OCI-LY3 (cell line): ENCODE measurements around the gene ISLR.
A peak's percentile ranks its signal among the peaks of the same experiment; 100 is the strongest.
"Not testable (repeated sequence)": the region's sequence is repeated elsewhere in the genome, so short reads cannot be mapped to it uniquely, and the experiment has no call there.

Experiments used
- H2AFZ ChIP-seq: fragments of 200-600, 300-600 bp; shearing (Covaris generic); 2 replicates; pipeline ENCODE4 v1.6.0; 2014; ENCODE audit warnings: antibody characterized with exemption, low read depth, low read length
- H3K27ac ChIP-seq: fragments of 200-600, 300-600 bp; sonication (generic); 2 replicates; pipeline ENCODE4 v1.5.1; 2014; ENCODE audit warnings: mild to moderate bottlenecking, low read length, moderate library complexity, mixed read lengths
- H3K27me3 ChIP-seq: fragments of 200-600, 300-600 bp; sonication (generic); 2 replicates; pipeline ENCODE4 v1.6.1; 2014; ENCODE audit warnings: low read depth, low read length, mixed read lengths
- H3K36me3 ChIP-seq: fragments of 200-600, 300-600 bp; sonication (generic); replicated peaks from 2 replicates; pipeline ENCODE3; 2014; ENCODE audit warnings: low read depth, low read length, mixed read lengths
- H3K4me1 ChIP-seq: fragments of 300-600, 200-600 bp; sonication (generic); 2 replicates; pipeline ENCODE4 v1.6.1; 2014; ENCODE audit warnings: low read length, mixed read lengths
- H3K4me2 ChIP-seq: fragments of 200-600, 300-600 bp; sonication (generic); 2 replicates; pipeline ENCODE4 v1.6.1; 2014; ENCODE audit warnings: low read length, mixed read lengths
- H3K4me3 ChIP-seq: fragments of 300-600, 200-600 bp; sonication (generic); 2 replicates; pipeline ENCODE4 v1.5.1; 2014; ENCODE audit warnings: antibody characterized with exemption, mild to moderate bottlenecking, low read length, moderate library complexity
- H3K79me2 ChIP-seq: fragments of 300-600, 200-600 bp; shearing (Covaris generic); 2 replicates; pipeline ENCODE4 v1.6.1; 2014; ENCODE audit warnings: mild to moderate bottlenecking, low read length, mixed read lengths
- H3K9ac ChIP-seq: fragments of 300-600, 200-600 bp; shearing (Covaris generic); 2 replicates; pipeline ENCODE4 v1.6.0; 2014; ENCODE audit warnings: mild to moderate bottlenecking, low read length, moderate library complexity
- H3K9me3 ChIP-seq: fragments of 200-600, 300-600 bp; shearing (Covaris generic); 2 replicates; pipeline ENCODE4 v1.6.1; 2014; ENCODE audit warnings: low read length, mixed read lengths; ENCODE audit not compliant: insufficient read depth
- H4K20me1 ChIP-seq: fragments of 200-600, 300-600 bp; sonication (generic); 2 replicates; pipeline ENCODE4 v1.6.1; 2016; ENCODE audit warnings: low read length, mixed read lengths; ENCODE audit not compliant: insufficient read depth
- EZH2phosphoT487 ChIP-seq: fragments of 200-600 bp; shearing (Covaris generic); IDR thresholded peaks from 2 replicates; pipeline ENCODE4 v1.6.1; 2018; ENCODE audit warnings: antibody characterized with exemption, mixed run types, low read depth
- TF ChIP-seq, protein P1 (sequence below): fragments of 200-600, 300-600 bp; sonication (generic); IDR thresholded peaks from 2 replicates; pipeline ENCODE4 v1.5.1; 2014; ENCODE audit warnings: antibody characterized with exemption, low read length, low read depth

ISLR gene

DNA sequence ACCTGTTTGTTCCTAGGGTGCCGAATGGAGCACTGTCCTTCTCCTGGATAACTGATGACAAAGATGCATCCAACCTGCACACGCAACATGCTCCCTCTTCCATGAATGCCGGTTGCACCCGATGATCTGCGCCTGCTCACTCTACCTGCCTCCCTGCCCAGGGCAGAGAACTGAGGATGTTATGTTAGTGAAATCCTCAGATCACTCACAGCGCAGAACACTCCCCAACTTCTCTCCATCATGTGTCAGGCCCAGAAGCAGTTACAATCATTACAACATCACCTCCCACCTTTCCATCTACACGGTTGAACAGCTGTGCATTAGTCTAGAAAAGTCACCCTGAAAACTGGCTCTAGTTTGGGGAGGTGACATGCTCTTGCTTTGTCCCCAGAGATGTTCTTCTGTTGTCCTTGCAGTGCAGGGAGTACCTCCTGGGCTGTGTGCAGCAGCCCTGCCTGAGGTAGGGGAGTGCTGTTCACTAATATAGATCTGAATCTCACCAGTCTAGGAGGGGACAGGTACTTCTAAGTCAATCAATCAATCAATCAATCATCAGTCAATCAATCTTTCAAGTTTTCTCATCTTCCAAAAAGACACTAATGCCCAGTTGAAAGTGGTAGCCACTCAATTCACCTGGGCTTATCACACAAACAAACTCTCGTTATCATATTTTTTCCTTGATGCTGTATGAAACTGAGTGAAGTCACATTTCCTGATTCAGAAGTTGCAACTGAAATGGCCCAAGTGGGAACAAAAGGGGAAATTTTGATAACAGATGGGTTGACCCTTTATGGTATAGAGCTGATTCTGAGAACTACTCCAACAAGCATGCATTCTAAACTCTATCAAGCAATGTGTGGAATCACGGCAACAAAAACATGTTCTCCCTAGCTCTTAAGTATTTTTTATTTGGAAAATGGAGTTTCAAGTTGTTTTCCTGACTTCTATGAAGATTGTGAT is 15.4 kb upstream of the ISLR start:
- Histone ChIP-seq H3K9me3 (no peaks in the 10 kb centered on the region), H3K4me1 (peaks cover 32% of the 10 kb centered on the region), H3K4me3 (peak overlapping the region; percentile 28), H3K27me3 (peaks cover 38% of the 10 kb centered on the region), H3K9ac (no peak overlapping the region), H2AFZ (no peak overlapping the region), H3K4me2 (peak overlapping the region; percentile 59), H3K27ac (no peak overlapping the region), H3K79me2 (no peaks in the 10 kb centered on the region), H3K36me3 (no peaks in the 10 kb centered on the region), H4K20me1 (no peaks in the 10 kb centered on the region)
- no peak for TF ChIP-seq EZH2phosphoT487

DNA sequence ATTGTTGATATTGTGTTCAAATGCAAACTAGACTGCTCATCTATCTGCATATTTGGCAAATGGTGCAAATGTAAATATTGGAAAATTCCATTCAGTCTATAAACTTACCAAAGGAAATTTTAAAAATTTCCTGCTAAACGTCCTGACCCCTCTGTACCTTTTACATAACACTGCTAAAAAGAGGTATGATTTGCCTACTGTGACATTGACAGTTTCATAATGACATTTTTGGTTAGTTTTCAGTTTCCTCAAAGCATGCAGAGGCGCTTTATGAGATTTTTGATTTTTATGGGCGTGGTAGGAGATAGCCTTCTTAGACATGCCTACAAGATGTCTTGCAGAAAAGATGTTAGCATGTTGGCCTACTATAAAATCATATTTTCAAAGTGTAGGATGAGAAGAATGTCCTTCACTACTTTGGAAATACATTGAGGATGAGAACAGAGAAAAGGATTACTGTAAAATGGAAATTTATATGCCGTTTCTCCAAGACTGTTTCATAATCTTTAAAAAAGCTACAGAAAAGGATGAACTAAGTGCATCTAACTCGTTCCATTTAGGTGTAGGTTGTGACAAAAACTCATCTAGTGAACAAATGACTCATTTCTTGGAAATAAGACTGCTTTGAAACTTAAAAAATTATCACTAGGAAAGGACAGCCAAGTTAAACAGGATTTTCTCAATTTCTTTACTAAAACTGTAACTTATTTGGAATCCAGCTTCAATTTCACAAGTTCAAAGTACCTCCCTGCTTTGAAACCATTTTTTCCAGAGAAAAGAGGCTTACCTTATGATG is 14.5 kb upstream of the ISLR start:
- Histone ChIP-seq H3K79me2 (no peaks in the 10 kb centered on the region), H3K4me1 (peaks cover 32% of the 10 kb centered on the region), H3K36me3 (no peaks in the 10 kb centered on the region), H3K4me3 (peak overlapping the region; percentile 28), H3K9me3 (no peaks in the 10 kb centered on the region), H3K27me3 (peaks cover 43% of the 10 kb centered on the region), H3K4me2 (peak overlapping the region; percentile 59), H3K27ac (peak overlapping the region; percentile 4; the same call in 1 of the 2 replicates), H4K20me1 (no peaks in the 10 kb centered on the region), H2AFZ (no peak overlapping the region), H3K9ac (no peak overlapping the region)
- TF ChIP-seq, protein P1, sequence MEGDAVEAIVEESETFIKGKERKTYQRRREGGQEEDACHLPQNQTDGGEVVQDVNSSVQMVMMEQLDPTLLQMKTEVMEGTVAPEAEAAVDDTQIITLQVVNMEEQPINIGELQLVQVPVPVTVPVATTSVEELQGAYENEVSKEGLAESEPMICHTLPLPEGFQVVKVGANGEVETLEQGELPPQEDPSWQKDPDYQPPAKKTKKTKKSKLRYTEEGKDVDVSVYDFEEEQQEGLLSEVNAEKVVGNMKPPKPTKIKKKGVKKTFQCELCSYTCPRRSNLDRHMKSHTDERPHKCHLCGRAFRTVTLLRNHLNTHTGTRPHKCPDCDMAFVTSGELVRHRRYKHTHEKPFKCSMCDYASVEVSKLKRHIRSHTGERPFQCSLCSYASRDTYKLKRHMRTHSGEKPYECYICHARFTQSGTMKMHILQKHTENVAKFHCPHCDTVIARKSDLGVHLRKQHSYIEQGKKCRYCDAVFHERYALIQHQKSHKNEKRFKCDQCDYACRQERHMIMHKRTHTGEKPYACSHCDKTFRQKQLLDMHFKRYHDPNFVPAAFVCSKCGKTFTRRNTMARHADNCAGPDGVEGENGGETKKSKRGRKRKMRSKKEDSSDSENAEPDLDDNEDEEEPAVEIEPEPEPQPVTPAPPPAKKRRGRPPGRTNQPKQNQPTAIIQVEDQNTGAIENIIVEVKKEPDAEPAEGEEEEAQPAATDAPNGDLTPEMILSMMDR = no peak
- TF ChIP-seq EZH2phosphoT487 = no peak

DNA sequence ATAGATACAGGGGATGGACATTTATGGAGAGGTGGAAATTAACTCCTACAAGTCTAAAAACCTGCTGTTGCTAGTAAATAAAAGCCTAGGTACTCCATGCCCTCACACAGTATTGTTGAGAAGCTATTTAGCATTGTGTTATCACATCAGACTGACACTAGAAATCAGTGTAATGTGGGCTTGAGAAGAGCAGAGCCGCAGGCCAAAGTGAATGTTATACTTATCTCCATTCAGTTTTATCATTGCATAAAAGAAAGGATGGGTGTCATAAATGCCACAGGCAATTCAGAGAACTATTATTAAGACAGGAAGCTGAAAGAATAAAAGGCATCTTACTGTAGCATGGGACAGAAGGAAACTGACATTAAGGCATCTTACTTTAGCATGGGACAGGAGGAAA is 13.7 kb upstream of the ISLR start:
- Histone ChIP-seq H3K79me2 (no peaks in the 10 kb centered on the region), H3K9ac (no peak overlapping the region), H3K4me3 (no peak overlapping the region), H3K4me2 (peak overlapping the region; percentile 59), H2AFZ (no peak overlapping the region), H3K36me3 (no peaks in the 10 kb centered on the region), H3K4me1 (peaks cover 32% of the 10 kb centered on the region), H4K20me1 (no peaks in the 10 kb centered on the region), H3K9me3 (no peaks in the 10 kb centered on the region), H3K27ac (no peak overlapping the region), H3K27me3 (peaks cover 40% of the 10 kb centered on the region)
- no peak for TF ChIP-seq EZH2phosphoT487
- TF ChIP-seq, protein P1 = no peak

DNA sequence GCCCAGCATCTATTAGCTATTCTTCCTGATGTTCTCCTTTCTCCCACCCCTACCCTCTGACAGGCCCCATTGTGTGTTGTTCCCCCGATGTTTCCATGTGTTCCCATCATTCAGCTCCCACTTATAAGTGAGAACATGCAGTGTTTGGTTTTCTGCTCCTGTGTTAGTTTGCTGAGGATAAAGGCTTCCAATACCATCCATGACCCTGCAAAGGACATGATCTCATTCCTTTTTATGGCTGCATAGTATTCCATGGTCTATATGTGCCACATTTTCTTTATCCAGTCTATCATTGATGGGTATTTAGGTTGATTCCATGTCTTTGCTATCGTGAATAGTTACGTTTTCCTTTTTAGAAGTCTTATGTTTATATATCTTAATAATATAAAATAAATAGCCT is 13.1 kb upstream of the ISLR start:
- Histone ChIP-seq H3K27me3 (peaks cover 38% of the 10 kb centered on the region), H3K4me1 (peaks cover 32% of the 10 kb centered on the region)
- not testable (repeated sequence) for H3K4me2 ChIP-seq, H3K27ac ChIP-seq, H2AFZ ChIP-seq, H3K9ac ChIP-seq, H3K79me2 ChIP-seq, H3K36me3 ChIP-seq, H4K20me1 ChIP-seq, H3K4me3 ChIP-seq, H3K9me3 ChIP-seq

DNA sequence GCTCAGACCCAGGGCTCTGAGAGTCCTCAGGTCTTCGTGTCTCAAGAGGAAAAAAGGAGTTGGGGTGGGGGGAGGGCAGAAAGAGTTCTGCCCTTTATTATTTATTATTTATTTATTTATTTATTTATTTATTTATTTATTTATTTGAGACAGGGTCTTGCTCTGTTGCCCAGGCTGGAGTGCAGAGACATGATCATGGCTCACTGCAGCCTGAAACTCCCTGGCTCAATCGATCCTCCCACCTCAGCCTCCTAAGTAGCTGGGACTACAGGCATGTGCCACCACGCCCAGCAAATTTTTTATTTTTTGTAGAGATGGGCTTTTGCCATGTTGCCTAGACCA is 11.3 kb upstream of the ISLR start:
- not testable (repeated sequence) for H4K20me1 ChIP-seq, H3K4me2 ChIP-seq, H3K9ac ChIP-seq

More for the DNA sequence above, 11.3 kb upstream of the ISLR start:
- not testable (repeated sequence) for H3K9me3 ChIP-seq, H3K27ac ChIP-seq, H3K4me3 ChIP-seq, H3K36me3 ChIP-seq, H2AFZ ChIP-seq, H3K79me2 ChIP-seq
- Histone ChIP-seq H3K4me1 (peaks cover 27% of the 10 kb centered on the region), H3K27me3 (peaks cover 33% of the 10 kb centered on the region)
